Peyer's patch (tissue), 4 donors: ENCODE data around the gene TEAD3. TPM values are rescaled to one million over a fixed set of nuclear protein-coding genes. Genes with fewer than 3 reads are reported as not detected.
"Not testable (repeated sequence)": the region's sequence is repeated elsewhere in the genome, so short reads cannot be mapped to it uniquely, and the experiment has no call there.

Source experiments
- DNase-seq, 3 donors: peaks; one replicate each; pipeline ENCODE4 v3.0.0-alpha.2; 2017 to 2019
- H3K27ac ChIP-seq, 4 donors: fragments of 200-600 bp; sonication (generic); one replicate each; pipeline ENCODE4 v1.5.1; 2016 to 2019
- H3K27me3 ChIP-seq, 2 donors: fragments of 200-600 bp; sonication (generic); one replicate each; pipeline ENCODE4 v1.5.1; 2019
- H3K36me3 ChIP-seq, 3 donors: fragments of 200-600 bp; sonication (generic); one replicate each; pipeline ENCODE4 v1.5.1; 2016 to 2019
- H3K4me1 ChIP-seq, 4 donors: fragments of 200-600 bp; sonication (generic); one replicate each; pipeline ENCODE4 v1.5.1; 2016 to 2019
- H3K4me3 ChIP-seq, 4 donors: fragments of 200-600 bp; sonication (generic); 1 replicate in 3 of 4; 2 replicates in 1 of 4; pipeline ENCODE4 v1.5.1; 2016 to 2019; ENCODE audit warnings: mild to moderate bottlenecking in 1 of 4
- H3K9me3 ChIP-seq, 4 donors: fragments of 200-600 bp; sonication (generic); one replicate each; pipeline ENCODE4 v1.5.1; 2016 to 2019; ENCODE audit warnings: mild to moderate bottlenecking in 1 of 4
- CTCF ChIP-seq, 6 experiments: fragments of 450-650 bp in 4 of 6; fragments of 200-600 bp in 2 of 6; sonication (generic) in 1 of 6; IDR thresholded peaks; one replicate each; pipeline ENCODE4 v1.5.1; 2017 to 2019; ENCODE audit warnings: antibody characterized with exemption in 6 of 6, mild to moderate bottlenecking in 3 of 6, moderate library complexity in 1 of 6
- POLR2A ChIP-seq, 2 donors: fragments of 450-650 bp; IDR thresholded peaks; one replicate each; pipeline ENCODE4 v1.5.1; 2017; ENCODE audit warnings: antibody characterized with exemption in 2 of 2, mild to moderate bottlenecking in 2 of 2, moderate library complexity in 2 of 2
- total RNA-seq, 4 donors: library from RNA; depleted of rRNA; stranded (reverse); fragments of >200 nt; gene quantifications; one replicate each; pipeline ENCODE4 v1.1.0, GENCODE V29; 2016

TEAD3 gene
- total RNA-seq, 4 donors from 2014 or later = 10.7 to 32.9 (median 27.4) TPM

DNA sequence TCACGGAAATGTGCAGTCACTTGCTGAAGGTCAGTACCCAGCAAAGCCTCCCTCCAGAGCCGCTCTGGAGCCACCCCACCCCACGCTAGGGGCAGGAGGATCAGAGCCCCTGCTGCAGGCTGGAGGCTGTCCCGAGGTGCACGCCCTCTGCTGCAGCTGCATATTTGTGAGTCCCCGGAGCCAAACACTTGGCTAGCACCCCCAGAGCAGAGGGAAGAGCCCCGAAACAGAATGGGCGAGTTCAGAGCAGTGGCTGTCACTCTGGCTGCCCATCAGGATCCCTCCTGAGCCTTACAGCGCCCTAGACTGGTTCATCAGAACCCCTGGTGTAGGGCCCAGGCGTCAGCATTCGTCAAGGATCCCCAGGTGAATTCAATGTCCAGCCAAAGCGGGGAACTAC is 25.3 kb upstream of the TEAD3 start:
- H3K27me3 ChIP-seq = no peaks in the 10 kb centered on the region
- H3K36me3 ChIP-seq = no peaks in the 10 kb centered on the region
- H3K4me3 ChIP-seq = no peak overlapping the region
- H3K9me3 ChIP-seq = no peaks in the 10 kb centered on the region
- DNase-seq = no peak
- no peaks in the 10 kb centered on the region for H3K4me1 ChIP-seq
- no peak overlapping the region for H3K27ac ChIP-seq
- TF ChIP-seq POLR2A (IDR thresholded peaks at IDR 0.05) = no peak
- no peak for TF ChIP-seq CTCF (IDR thresholded peaks at IDR 0.05)

DNA sequence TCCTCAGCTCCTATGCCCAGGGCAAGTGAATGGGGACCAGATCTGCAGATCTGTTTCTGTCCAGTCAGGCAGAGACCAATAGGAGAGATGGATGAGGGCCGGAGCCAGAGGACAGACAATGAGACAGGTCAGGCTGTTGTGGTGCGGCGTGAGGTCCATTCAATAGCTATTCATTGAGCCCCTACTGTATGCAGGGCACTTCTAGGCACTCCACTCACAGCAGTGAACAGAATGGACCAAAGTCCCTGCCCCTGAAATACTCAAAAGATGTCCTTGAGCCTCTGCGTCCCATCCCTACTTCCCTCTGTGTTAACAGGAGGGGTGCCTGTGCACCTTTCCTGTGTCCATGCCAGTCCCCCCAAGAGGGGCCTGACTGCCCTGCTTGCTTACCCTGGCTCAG is 24.4 kb upstream of the TEAD3 start:
- H3K27me3 ChIP-seq = no peaks in the 10 kb centered on the region
- TF ChIP-seq CTCF (IDR thresholded peaks at IDR 0.05) = no peak
- TF ChIP-seq POLR2A (IDR thresholded peaks at IDR 0.05) = no peak
- no peaks in the 10 kb centered on the region for H3K9me3 ChIP-seq
- no peak overlapping the region for H3K27ac ChIP-seq
- DNase-seq = no peak
- H3K4me1 ChIP-seq = no peaks in the 10 kb centered on the region
- H3K36me3 ChIP-seq = no peaks in the 10 kb centered on the region
- H3K4me3 ChIP-seq = no peak overlapping the region

- Histone ChIP-seq H3K27me3 (no peaks in the 10 kb centered on the region), H3K9me3 (no peaks in the 10 kb centered on the region), H3K36me3 (no peaks in the 10 kb centered on the region), H3K4me3 (no peak overlapping the region), H3K4me1 (no peaks in the 10 kb centered on the region), H3K27ac (no peak overlapping the region)
- DNase-seq = no peak
- TF ChIP-seq POLR2A (IDR thresholded peaks at IDR 0.05) = no peak
- no peak for TF ChIP-seq CTCF (IDR thresholded peaks at IDR 0.05)
Observed at GRCh38 chr6:35519313-35520015, 22.6 kb upstream of the TEAD3 start.

DNA sequence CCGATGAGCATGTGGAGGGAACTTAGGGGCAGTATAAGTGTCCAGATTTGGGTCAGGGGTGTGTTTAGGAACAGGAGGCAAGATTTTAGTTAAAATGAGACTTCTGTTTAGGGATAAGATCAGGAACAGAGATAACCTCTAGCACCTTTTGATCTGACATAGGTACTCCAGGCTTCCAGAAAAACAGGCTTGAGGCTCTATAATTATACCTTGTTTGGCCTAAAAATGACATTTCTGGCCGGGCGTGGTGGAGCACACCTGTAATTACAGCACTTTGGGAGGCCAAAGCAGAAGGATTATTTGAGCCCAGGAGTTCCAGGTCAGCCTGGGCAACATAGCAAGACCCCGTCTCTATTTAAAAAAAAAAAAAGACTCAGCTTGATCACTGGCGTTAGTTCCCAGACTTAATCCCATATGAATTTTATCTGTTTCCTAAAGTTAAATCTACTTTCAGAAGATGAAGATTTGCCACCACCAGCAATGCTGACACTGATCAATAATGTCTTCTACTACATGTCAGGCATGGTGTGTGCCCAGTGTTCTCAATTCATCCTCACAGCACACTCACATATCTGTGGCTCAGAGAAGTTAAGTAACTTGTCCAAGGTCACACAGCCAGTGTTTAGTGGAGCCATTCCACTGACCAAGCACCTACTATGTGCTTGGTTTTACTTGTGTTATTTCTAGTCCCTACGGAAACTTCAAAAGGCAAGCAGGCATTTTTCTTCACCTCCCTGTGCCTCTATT is 21.9 kb upstream of the TEAD3 start:
- no peaks in the 10 kb centered on the region for H3K36me3 ChIP-seq
- H3K27me3 ChIP-seq = no peaks in the 10 kb centered on the region
- H3K4me3 ChIP-seq = no peak overlapping the region
- no peaks in the 10 kb centered on the region for H3K9me3 ChIP-seq
- TF ChIP-seq POLR2A (IDR thresholded peaks at IDR 0.05) = no peak
- no peak for TF ChIP-seq CTCF (IDR thresholded peaks at IDR 0.05)
- H3K4me1 ChIP-seq = no peaks in the 10 kb centered on the region
- H3K27ac ChIP-seq = no peak overlapping the region
- no peak for DNase-seq

- H3K36me3 ChIP-seq, DNase-seq, H3K4me3 ChIP-seq, H3K4me1 ChIP-seq, H3K9me3 ChIP-seq, H3K27me3 ChIP-seq, H3K27ac ChIP-seq: not testable (repeated sequence)
Observed at GRCh38 chr6:35517978-35518377, 21.1 kb upstream of the TEAD3 start.

GRCh38 chr6:35516712-35517111 is 19.8 kb upstream of the TEAD3 start:
- Histone ChIP-seq H3K27me3 (peaks cover 0 to 6% of the 10 kb centered on the region in 2 donors), H3K9me3 (no peaks in the 10 kb centered on the region), H3K36me3 (no peaks in the 10 kb centered on the region), H3K4me1 (no peaks in the 10 kb centered on the region), H3K27ac (no peak overlapping the region), H3K4me3 (no peak overlapping the region)
- DNase-seq = no peak
- no peak for TF ChIP-seq POLR2A (IDR thresholded peaks at IDR 0.05)
- no peak for TF ChIP-seq CTCF (IDR thresholded peaks at IDR 0.05)

DNA sequence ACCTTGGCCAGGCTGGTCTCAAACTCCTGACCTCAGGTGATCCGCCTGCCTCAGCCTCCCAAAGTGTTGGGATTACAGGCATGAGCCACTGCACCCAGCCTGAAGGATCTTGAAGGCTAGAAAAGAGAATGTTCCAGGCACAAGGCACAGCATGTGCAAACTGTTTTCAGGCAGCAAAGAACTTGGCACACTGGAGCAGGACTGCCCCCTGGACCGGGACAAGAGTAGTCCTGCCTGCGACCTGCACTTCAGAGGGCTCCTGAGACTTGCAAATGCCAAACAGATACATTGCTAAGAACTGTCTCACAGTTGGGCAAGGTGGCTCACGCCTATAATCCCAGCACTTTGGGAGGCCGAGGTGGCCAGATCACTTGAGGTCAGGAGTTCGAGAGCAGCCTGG is 19.1 kb upstream of the TEAD3 start:
- not testable (repeated sequence) for H3K36me3 ChIP-seq, H3K4me1 ChIP-seq, H3K27me3 ChIP-seq, DNase-seq, H3K27ac ChIP-seq, H3K4me3 ChIP-seq, H3K9me3 ChIP-seq
